Pulmonary artery endothelial cell (primary cell): ENCODE measurements around the gene DHX36. TPM values are rescaled to one million over a fixed set of nuclear protein-coding genes. Genes with fewer than 3 reads are reported as not detected.

Experiments
- DNase-seq: peaks from one replicate; pipeline ENCODE4 v3.0.0-alpha.2; 2011; ENCODE audit warnings: low read depth, low spot score
- total RNA-seq: library from RNA; depleted of rRNA; stranded (reverse); fragments of >200 nt; gene quantifications from 2 replicates; pipeline ENCODE4 v1.2.3, GENCODE V29; 2014

Gene DHX36
- total RNA-seq, 1 donor from 2014 or later, result 45.3 TPM

DNA sequence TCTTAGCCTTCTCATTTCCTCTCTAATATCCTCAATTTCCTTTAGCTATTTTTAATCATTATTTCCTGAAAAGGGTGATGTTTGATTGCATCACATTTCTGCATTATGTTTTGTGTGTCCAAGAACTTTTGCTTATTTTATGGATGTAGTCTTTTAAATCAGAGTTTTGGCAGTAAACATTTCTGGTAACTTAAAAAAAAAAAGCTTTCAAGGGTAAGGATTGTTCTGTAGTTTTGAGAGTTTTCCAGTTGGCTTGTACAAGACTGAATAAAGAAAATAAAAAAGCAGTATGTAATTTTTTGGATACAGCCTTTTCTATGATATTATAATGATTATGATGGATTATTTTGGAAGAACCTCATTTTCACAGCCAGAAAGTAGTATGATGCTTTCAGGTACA is 99.4 kb downstream of the DHX36 start:
- DNase-seq, result no peak

DNA sequence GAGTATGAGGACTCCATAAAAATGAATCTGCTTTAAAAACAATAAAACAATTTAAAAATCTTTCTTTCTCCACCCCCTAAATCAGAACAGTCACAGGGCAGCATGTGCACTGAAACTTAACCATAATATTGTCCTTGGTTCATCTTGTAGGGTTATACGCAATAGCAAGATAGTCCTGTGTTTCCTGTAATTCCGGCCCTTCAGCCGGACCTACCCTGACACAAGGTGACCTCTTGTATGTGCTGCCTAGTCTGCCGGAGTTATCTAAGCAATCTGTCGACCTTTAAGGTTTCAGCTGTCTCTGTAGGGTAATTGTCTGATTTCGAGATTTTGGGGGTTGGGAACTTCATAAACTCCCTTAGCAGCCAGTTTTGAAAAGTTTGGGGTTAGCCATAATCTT is 99.9 kb downstream of the DHX36 start:
- DNase-seq, result no peak

DNA sequence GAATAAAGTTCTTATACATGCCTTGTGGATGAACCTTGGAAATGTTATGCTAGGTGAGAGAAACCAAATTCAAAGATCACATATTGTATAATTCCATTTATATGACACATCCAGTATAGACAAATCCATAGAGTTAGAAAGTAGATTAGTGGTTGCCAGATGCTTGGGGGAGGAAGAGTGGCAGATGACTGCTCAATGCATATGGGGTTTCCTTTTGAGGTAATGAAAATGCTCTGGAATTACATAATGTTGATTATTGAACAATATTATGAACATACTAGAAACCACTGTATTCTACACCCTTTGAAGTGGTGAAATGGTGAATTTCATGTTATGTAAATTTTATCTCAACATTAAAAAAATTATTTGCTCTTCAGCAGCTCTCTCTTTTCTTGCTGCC is 100.8 kb downstream of the DHX36 start:
- no peak for DNase-seq

Other genes with a start within 250 kb of the DHX36 start
- 0.13 and 0.25 TPM in 2 replicates for gene ARHGEF26, start 203.1 kb downstream of the DHX36 start, total RNA-seq
- gene GPR149, start 105.7 kb upstream of the DHX36 start, total RNA-seq, result not detected in 2 replicates